Fibroblast of the aortic adventitia (primary cell): ENCODE data around the gene C12orf60. TPM values are rescaled to one million over a fixed set of nuclear protein-coding genes. Genes with fewer than 3 reads are reported as not detected.

Source experiments
- DNase-seq: peaks from one replicate; pipeline ENCODE4 v3.0.0-alpha.2; 2010; ENCODE audit warnings: low read depth
- H3K4me3 ChIP-seq: 2 replicates; pipeline ENCODE4 v1.5.1; 2011; ENCODE audit warnings: low read depth, mild to moderate bottlenecking, control low read depth, low read length, moderate library complexity
- CTCF ChIP-seq: IDR thresholded peaks from 2 replicates; pipeline ENCODE4 v1.5.1; 2011; ENCODE audit warnings: mild to moderate bottlenecking, low read length, control low read depth, inconsistent platforms; ENCODE audit not compliant: insufficient read depth
- total RNA-seq: library from RNA; depleted of rRNA; stranded (reverse); fragments of >200 nt; gene quantifications from 2 replicates; pipeline ENCODE4 v1.2.3, GENCODE V29; 2012; ENCODE audit warnings: low replicate concordance

The C12orf60 gene
- total RNA-seq, 1 donor, result 0.99 TPM

DNA sequence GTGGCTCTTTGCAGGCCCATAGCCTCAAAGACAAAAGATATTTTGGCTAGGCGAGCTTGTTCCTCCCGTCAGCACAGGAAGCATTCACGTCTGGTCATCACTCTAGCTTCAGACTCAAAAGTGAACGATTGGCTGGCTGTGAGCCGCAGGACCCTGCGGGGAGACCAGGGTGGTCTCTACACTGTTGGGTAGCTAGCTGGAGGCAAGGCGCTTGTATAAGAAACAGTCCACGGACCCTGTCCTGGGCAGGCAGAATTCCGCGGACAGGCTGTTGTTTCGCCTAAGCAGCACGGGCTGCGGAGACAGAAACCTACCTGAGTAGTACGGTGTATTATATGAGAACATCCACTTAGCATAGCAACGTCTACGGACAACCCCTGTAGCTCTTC is 29.8 kb upstream of the C12orf60 start:
- no peak for DNase-seq
- TF ChIP-seq CTCF, result no peak
- peak overlapping the region; percentile 86 for H3K4me3 ChIP-seq

GRCh38 chr12:14774074-14774905 is 29.2 kb upstream of the C12orf60 start:
- TF ChIP-seq CTCF, result no peak
- H3K4me3 ChIP-seq, result peak overlapping the region; percentile 86
- peak; percentile 96 for DNase-seq

GRCh38 chr12:14774906-14775635 is 28.4 kb upstream of the C12orf60 start:
- no peak for TF ChIP-seq CTCF
- peak overlapping the region; percentile 86 for H3K4me3 ChIP-seq
- DNase-seq, result peak; percentile 80

- H3K4me3 ChIP-seq, result peak overlapping the region; percentile 86
- DNase-seq, result no peak
- no peak for TF ChIP-seq CTCF
These were observed 27.9 kb upstream of the C12orf60 start for GRCh38 chr12:14775636-14775980.

- H3K4me3 ChIP-seq, result peak overlapping the region; percentile 86
- peak; percentile 47 for DNase-seq
- peak; percentile 44 for TF ChIP-seq CTCF
These were observed 27.1 kb upstream of the C12orf60 start for GRCh38 chr12:14776236-14776961.

GRCh38 chr12:14777271-14777670 is 26.2 kb upstream of the C12orf60 start:
- TF ChIP-seq CTCF, result no peak
- H3K4me3 ChIP-seq, result no peak overlapping the region
- peak; percentile 23 for DNase-seq
